Liver (tissue), 9 donors: ENCODE results near the gene UQCR11. TPM values are rescaled to one million over a fixed set of nuclear protein-coding genes. Genes with fewer than 3 reads are reported as not detected.

Experiments used
- DNase-seq: peaks from one replicate; pipeline ENCODE4 v3.0.0-alpha.2; 2017; ENCODE audit warnings: low spot score
- H3K27ac ChIP-seq, 2 donors: one replicate each; pipeline ENCODE4 v1.7.0; 2013; ENCODE audit warnings: inconsistent platforms in 2 of 2, low read length in 2 of 2, control low read depth in 1 of 2, low read depth in 1 of 2, mild to moderate bottlenecking in 1 of 2
- H3K27me3 ChIP-seq, 4 donors: one replicate each; pipeline versions ENCODE4 v1.6.1 to v1.7.0; 2013; ENCODE audit warnings: low read length in 3 of 4, inconsistent platforms in 1 of 4, mild to moderate bottlenecking in 1 of 4, moderate library complexity in 1 of 4; ENCODE audit not compliant: control insufficient read depth in 4 of 4, insufficient read depth in 4 of 4
- H3K36me3 ChIP-seq, 4 donors: one replicate each; pipeline versions ENCODE4 v1.6.1 to v1.7.0; 2013; ENCODE audit warnings: low read length in 3 of 4, mild to moderate bottlenecking in 3 of 4, low read depth in 1 of 4, moderate library complexity in 1 of 4; ENCODE audit not compliant: control insufficient read depth in 4 of 4, insufficient read depth in 3 of 4
- H3K4me1 ChIP-seq, 4 donors: one replicate each; pipeline versions ENCODE4 v1.6.1 to v1.7.0; 2013; ENCODE audit warnings: low read length in 3 of 4, mild to moderate bottlenecking in 3 of 4, moderate library complexity in 1 of 4; ENCODE audit not compliant: control insufficient read depth in 4 of 4, insufficient read depth in 4 of 4
- H3K4me3 ChIP-seq, 3 donors: one replicate each; pipeline versions ENCODE4 v1.6.1 to v1.7.0; 2013; ENCODE audit warnings: low read length in 3 of 3, control low read depth in 1 of 3, low read depth in 1 of 3, mild to moderate bottlenecking in 1 of 3
- H3K9ac ChIP-seq, 2 donors: one replicate each; pipeline ENCODE4 v1.7.0; 2013; ENCODE audit warnings: low read length in 2 of 2, mild to moderate bottlenecking in 2 of 2, moderate library complexity in 2 of 2, control low read depth in 1 of 2, low read depth in 1 of 2
- H3K9me3 ChIP-seq, 4 donors: one replicate each; pipeline versions ENCODE4 v1.6.1 to v1.7.0; 2013; ENCODE audit warnings: low read length in 3 of 4; ENCODE audit not compliant: control insufficient read depth in 4 of 4
- GABPA ChIP-seq, 2 donors: IDR thresholded peaks in 1 of 2; conservative IDR thresholded peaks in 1 of 2; 2 replicates each; pipeline ENCODE4 v1.6.1; 2016; ENCODE audit warnings: antibody characterized with exemption in 2 of 2, mild to moderate bottlenecking in 1 of 2, moderate library complexity in 1 of 2
- HNF4A ChIP-seq, 2 donors: conservative IDR thresholded peaks; 2 replicates each; pipeline ENCODE4 v1.6.1; 2016; ENCODE audit warnings: antibody characterized with exemption in 2 of 2, mild to moderate bottlenecking in 2 of 2
- HNF4G ChIP-seq: IDR thresholded peaks from 2 replicates; pipeline ENCODE4 v1.6.1; 2016; ENCODE audit warnings: antibody characterized with exemption
- JUND ChIP-seq, 2 donors: IDR thresholded peaks; 2 replicates each; pipeline ENCODE4 v1.6.1; 2016; ENCODE audit warnings: antibody characterized with exemption in 2 of 2
- NR2F2 ChIP-seq: IDR thresholded peaks from 2 replicates; pipeline ENCODE4 v1.6.1; 2016; ENCODE audit warnings: antibody characterized with exemption
- RXRA ChIP-seq, 2 donors: IDR thresholded peaks; 2 replicates each; pipeline ENCODE4 v1.6.1; 2017 to 2018; ENCODE audit warnings: antibody characterized with exemption in 2 of 2, mild to moderate bottlenecking in 1 of 2
- SP1 ChIP-seq: IDR thresholded peaks from 2 replicates; pipeline ENCODE4 v1.6.1; 2018; ENCODE audit warnings: antibody characterized with exemption, mild to moderate bottlenecking
- TAF1 ChIP-seq: conservative IDR thresholded peaks from 2 replicates; pipeline ENCODE4 v1.6.1; 2016; ENCODE audit warnings: antibody characterized with exemption, mild to moderate bottlenecking
- YY1 ChIP-seq: IDR thresholded peaks from 2 replicates; pipeline ENCODE4 v1.6.1; 2016; ENCODE audit warnings: antibody characterized with exemption, mild to moderate bottlenecking
- WGBS: extraction: QIAGEN DNeasy Blood & Tissue Kit; methylation state at CpG from one replicate; pipeline ENCODE4 v1.1.7; 2013; 5-methylcytosine and 5-hydroxymethylcytosine counted together
- polyA plus RNA-seq, 2 donors: library from polyadenylated mRNA; stranded (reverse) in 1 of 2; unstranded in 1 of 2; fragments of 200-250 nt in 1 of 2; fragments of >200 nt in 1 of 2; fragmentation: Nextera tagmentation in 1 of 2; extraction: Ambion mirVana in 1 of 2; gene quantifications; one replicate each; pipeline versions ENCODE4 v1.2.1 to v1.2.3, GENCODE V29; 2013 to 2015
- total RNA-seq, 2 donors: library from RNA; depleted of rRNA; stranded (reverse); fragments of >200 nt; gene quantifications; one replicate each; pipeline ENCODE4 v1.2.3, GENCODE V29; 2014
- TF ChIP-seq, protein P1 (sequence below): fragments of 150-350 bp; IDR thresholded peaks from 2 replicates; pipeline ENCODE4 v1.5.1; 2017; ENCODE audit warnings: improper control_type of control experiment, low read depth, low read length; ENCODE audit not compliant: missing input control
- TF ChIP-seq, protein P2 (sequence below): IDR thresholded peaks from 2 replicates; pipeline ENCODE4 v1.6.1; 2016; ENCODE audit warnings: antibody characterized with exemption
- TF ChIP-seq, protein P3 (sequence below): IDR thresholded peaks from 2 replicates; pipeline ENCODE4 v1.6.1; 2016; ENCODE audit warnings: antibody characterized with exemption, mild to moderate bottlenecking
- TF ChIP-seq, protein P4 (sequence below): IDR thresholded peaks from 2 replicates; pipeline ENCODE4 v1.6.1; 2016; ENCODE audit warnings: antibody characterized with exemption
- donor health status: healthy.
- donor health status: healthy.
- donor health status: healthy.
- donor health status: healthy.
- donor health status: healthy.

Gene UQCR11
- total and polyA plus RNA-seq, 4 donors: 23.8 to 862 (median 82.3) TPM

DNA sequence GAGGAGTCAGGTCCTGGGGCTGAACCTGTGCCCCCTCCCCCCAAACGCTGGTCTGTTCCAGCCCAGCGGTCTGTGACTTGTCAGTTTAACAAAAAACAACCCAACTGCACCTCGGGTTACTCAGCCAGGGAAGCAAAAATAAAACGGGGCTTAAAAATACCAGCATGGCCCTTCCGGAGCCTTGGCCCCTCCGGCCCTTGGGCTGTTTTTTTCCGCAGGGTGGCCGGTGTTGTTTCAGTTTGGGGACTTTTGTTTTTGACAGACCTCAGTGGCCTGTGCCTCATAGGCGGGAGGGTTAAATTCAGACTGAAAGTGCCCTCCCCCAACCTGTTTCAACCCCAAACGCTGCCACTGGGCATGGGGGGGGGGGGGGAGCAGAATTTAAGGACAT is 43.2 kb upstream of the UQCR11 start:
- 88% methylated on average over 10 of the region's 10 CpGs for WGBS
- H3K9me3 ChIP-seq: no peaks in the 10 kb centered on the region
- no peak overlapping the region for H3K27ac ChIP-seq
- H3K27me3 ChIP-seq: no peaks in the 10 kb centered on the region
- H3K4me1 ChIP-seq: peaks cover under 1 to 8% (median 4%) of the 10 kb centered on the region in 4 donors
- DNase-seq: no peak
- no peak for TF ChIP-seq HNF4A (conservative IDR thresholded peaks at IDR 0.05)
- TF ChIP-seq GABPA (IDR thresholded peaks at IDR 0.05 in 1 of 2, conservative IDR thresholded peaks at IDR 0.05 in 1 of 2): no peak
- TF ChIP-seq, protein P1, sequence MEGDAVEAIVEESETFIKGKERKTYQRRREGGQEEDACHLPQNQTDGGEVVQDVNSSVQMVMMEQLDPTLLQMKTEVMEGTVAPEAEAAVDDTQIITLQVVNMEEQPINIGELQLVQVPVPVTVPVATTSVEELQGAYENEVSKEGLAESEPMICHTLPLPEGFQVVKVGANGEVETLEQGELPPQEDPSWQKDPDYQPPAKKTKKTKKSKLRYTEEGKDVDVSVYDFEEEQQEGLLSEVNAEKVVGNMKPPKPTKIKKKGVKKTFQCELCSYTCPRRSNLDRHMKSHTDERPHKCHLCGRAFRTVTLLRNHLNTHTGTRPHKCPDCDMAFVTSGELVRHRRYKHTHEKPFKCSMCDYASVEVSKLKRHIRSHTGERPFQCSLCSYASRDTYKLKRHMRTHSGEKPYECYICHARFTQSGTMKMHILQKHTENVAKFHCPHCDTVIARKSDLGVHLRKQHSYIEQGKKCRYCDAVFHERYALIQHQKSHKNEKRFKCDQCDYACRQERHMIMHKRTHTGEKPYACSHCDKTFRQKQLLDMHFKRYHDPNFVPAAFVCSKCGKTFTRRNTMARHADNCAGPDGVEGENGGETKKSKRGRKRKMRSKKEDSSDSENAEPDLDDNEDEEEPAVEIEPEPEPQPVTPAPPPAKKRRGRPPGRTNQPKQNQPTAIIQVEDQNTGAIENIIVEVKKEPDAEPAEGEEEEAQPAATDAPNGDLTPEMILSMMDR: no peak
- TF ChIP-seq HNF4G: no peak
- TF ChIP-seq NR2F2: no peak
- TF ChIP-seq, protein P2, sequence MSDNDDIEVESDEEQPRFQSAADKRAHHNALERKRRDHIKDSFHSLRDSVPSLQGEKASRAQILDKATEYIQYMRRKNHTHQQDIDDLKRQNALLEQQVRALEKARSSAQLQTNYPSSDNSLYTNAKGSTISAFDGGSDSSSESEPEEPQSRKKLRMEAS: no peak
- no peak for TF ChIP-seq YY1
- TF ChIP-seq, protein P3, sequence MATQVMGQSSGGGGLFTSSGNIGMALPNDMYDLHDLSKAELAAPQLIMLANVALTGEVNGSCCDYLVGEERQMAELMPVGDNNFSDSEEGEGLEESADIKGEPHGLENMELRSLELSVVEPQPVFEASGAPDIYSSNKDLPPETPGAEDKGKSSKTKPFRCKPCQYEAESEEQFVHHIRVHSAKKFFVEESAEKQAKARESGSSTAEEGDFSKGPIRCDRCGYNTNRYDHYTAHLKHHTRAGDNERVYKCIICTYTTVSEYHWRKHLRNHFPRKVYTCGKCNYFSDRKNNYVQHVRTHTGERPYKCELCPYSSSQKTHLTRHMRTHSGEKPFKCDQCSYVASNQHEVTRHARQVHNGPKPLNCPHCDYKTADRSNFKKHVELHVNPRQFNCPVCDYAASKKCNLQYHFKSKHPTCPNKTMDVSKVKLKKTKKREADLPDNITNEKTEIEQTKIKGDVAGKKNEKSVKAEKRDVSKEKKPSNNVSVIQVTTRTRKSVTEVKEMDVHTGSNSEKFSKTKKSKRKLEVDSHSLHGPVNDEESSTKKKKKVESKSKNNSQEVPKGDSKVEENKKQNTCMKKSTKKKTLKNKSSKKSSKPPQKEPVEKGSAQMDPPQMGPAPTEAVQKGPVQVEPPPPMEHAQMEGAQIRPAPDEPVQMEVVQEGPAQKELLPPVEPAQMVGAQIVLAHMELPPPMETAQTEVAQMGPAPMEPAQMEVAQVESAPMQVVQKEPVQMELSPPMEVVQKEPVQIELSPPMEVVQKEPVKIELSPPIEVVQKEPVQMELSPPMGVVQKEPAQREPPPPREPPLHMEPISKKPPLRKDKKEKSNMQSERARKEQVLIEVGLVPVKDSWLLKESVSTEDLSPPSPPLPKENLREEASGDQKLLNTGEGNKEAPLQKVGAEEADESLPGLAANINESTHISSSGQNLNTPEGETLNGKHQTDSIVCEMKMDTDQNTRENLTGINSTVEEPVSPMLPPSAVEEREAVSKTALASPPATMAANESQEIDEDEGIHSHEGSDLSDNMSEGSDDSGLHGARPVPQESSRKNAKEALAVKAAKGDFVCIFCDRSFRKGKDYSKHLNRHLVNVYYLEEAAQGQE: no peak
- no peak overlapping the region for H3K9ac ChIP-seq
- no peak overlapping the region for H3K4me3 ChIP-seq
- peaks cover 0 to 6% (median 2%) of the 10 kb centered on the region in 4 donors for H3K36me3 ChIP-seq

DNA sequence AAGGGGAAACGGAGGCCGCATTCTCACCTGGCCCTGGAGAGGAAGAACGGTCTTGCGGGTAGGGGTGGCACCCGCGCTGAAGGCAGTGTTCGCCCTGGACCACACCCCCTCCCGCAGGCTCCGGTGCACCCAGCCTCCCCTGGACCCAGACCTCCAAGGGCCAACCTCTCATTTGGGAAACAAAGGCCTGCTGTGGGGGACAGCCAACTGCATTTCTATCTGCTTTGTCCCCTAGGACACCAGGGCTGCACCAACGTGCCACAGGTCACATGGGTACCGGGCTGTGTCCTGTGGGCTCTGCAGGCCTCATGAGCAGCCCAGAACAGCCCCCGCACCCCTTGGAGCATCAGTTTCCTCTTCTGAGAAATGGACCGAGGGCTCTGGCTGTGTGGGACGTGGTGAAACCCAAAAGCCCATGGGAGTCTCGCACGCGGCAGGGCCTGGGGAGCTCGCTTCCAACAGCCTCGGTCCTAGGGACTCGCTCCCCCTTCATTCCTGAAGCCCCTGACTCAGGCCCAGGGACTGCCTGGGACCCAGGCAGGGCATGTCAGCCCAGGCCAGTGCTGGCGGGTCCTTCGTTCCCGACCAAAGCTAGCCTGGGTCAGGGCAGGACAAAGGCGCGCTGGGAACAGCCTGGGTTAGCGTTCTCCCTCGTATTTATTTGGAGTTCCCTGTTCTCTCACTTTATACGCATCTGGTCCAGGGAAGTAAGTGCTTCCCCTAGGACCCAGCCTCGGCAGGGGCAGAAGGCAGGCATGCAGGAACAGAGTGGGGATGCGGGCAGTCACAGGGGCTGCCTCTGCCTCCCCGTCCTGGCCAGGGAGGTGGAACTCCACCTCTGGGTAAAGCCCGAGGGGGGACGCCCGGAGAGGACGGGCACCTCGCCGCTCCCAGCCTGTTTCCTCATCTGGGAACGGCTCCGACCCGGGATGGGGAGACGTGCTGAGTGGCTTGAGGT is 42.5 kb upstream of the UQCR11 start:
- no peaks in the 10 kb centered on the region for H3K27me3 ChIP-seq
- H3K9me3 ChIP-seq: no peaks in the 10 kb centered on the region
- H3K36me3 ChIP-seq: peaks cover 0 to 6% (median 2%) of the 10 kb centered on the region in 4 donors
- H3K4me3 ChIP-seq: no peak overlapping the region
- no peak overlapping the region for H3K9ac ChIP-seq
- WGBS: 94% methylated on average over 41 of the region's 41 CpGs
- no peak for DNase-seq
- peaks cover 0 to 8% (median 4%) of the 10 kb centered on the region in 4 donors for H3K4me1 ChIP-seq
- no peak overlapping the region for H3K27ac ChIP-seq
- TF ChIP-seq HNF4A (conservative IDR thresholded peaks at IDR 0.05): no peak
- TF ChIP-seq TAF1: no peak
- TF ChIP-seq YY1: no peak
- TF ChIP-seq, protein P1: no peak
- TF ChIP-seq NR2F2: no peak
- TF ChIP-seq, protein P4, sequence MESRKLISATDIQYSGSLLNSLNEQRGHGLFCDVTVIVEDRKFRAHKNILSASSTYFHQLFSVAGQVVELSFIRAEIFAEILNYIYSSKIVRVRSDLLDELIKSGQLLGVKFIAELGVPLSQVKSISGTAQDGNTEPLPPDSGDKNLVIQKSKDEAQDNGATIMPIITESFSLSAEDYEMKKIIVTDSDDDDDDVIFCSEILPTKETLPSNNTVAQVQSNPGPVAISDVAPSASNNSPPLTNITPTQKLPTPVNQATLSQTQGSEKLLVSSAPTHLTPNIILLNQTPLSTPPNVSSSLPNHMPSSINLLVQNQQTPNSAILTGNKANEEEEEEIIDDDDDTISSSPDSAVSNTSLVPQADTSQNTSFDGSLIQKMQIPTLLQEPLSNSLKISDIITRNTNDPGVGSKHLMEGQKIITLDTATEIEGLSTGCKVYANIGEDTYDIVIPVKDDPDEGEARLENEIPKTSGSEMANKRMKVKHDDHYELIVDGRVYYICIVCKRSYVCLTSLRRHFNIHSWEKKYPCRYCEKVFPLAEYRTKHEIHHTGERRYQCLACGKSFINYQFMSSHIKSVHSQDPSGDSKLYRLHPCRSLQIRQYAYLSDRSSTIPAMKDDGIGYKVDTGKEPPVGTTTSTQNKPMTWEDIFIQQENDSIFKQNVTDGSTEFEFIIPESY: no peak
- TF ChIP-seq, protein P2: no peak
- TF ChIP-seq RXRA (IDR thresholded peaks at IDR 0.05): no peak
- no peak for TF ChIP-seq HNF4G
- TF ChIP-seq SP1: no peak
- no peak for TF ChIP-seq JUND (IDR thresholded peaks at IDR 0.05)
- TF ChIP-seq GABPA (IDR thresholded peaks at IDR 0.05 in 1 of 2, conservative IDR thresholded peaks at IDR 0.05 in 1 of 2): no peak
- TF ChIP-seq, protein P3: no peak
